Umbilical cord (tissue), 2 donors: ENCODE results near the gene MARCHF4. TPM values are rescaled to one million over a fixed set of nuclear protein-coding genes. Genes with fewer than 3 reads are reported as not detected.
"Not testable (repeated sequence)": the region's sequence is repeated elsewhere in the genome, so short reads cannot be mapped to it uniquely, and the experiment has no call there.

Source experiments
- DNase-seq: peaks from one replicate; pipeline ENCODE4 v3.0.0-alpha.2; 2015; ENCODE audit warnings: low spot score
- total RNA-seq: library from RNA; depleted of rRNA; stranded (reverse); fragments of >200 nt; gene quantifications from one replicate; pipeline ENCODE4 v1.2.3, GENCODE V29; 2014; ENCODE audit warnings: low replicate concordance; ENCODE audit not compliant: insufficient read depth

The MARCHF4 gene
- total RNA-seq, 1 donor from 2014 or later, result 1.9 TPM

DNA sequence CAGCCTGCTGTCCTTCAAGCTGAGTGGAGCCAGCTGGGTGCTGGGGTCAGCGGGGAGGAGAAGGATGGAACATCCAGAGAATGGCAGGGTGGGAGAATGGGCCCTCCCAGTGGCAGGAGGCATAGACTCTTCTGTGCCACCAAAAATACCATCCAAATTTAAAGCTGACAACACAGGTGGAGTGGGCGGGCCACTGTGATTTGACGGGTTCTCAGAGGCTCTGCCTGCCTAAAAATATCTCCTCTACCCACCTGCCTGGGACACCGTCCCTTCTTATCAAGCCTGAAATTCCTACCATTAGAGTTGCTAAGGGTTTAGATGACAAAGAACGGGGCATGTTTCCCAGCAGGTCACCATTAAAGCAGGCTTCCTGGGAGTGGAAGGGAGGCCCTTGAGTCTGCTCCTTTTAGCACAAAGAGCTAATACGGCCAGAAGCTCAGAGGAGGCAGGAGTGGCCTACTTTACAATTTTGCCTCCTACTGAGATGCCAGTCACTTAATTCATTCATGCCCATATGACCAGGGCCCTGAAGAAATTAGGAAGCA is 19.8 kb upstream of the MARCHF4 start:
- DNase-seq, result no peak

DNA sequence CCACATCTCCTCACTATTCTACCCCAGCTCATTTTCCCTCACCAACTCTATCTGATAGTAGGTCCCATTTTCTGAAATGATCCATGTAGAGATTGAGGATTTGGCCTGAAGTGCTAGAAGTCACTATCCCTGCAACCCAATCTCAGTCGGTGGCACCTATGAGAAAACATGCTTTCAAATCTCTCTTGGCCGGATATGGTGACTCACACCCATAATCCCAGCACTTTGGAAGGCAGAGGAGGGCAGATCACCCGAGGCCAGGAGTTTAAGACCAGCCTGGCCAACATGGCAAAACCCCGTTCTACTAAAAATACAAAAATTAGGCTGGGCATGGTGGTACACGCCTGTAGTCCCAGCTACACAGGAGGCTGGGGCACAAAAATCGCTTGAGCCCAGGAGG is 19.1 kb upstream of the MARCHF4 start:
- DNase-seq, result no peak

DNA sequence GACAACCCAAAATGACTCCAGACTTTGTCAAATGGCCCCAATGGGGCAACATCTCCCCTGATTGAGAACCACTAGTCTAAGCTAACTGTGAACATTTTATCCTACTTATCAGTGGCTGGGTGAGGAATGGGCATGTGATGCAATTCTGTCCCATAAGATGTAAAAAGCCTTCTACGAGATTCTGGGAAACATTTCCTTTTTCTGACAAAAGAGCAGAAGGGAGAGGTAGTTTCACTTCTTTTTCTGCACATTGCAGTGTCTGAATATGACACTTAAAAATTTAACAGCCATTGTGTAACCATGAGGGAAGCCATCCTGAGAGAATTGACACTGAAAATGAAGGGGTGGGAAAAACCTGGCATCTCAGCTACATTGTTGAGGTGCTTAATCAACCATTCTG is 17.3 kb upstream of the MARCHF4 start:
- DNase-seq, result no peak

DNA sequence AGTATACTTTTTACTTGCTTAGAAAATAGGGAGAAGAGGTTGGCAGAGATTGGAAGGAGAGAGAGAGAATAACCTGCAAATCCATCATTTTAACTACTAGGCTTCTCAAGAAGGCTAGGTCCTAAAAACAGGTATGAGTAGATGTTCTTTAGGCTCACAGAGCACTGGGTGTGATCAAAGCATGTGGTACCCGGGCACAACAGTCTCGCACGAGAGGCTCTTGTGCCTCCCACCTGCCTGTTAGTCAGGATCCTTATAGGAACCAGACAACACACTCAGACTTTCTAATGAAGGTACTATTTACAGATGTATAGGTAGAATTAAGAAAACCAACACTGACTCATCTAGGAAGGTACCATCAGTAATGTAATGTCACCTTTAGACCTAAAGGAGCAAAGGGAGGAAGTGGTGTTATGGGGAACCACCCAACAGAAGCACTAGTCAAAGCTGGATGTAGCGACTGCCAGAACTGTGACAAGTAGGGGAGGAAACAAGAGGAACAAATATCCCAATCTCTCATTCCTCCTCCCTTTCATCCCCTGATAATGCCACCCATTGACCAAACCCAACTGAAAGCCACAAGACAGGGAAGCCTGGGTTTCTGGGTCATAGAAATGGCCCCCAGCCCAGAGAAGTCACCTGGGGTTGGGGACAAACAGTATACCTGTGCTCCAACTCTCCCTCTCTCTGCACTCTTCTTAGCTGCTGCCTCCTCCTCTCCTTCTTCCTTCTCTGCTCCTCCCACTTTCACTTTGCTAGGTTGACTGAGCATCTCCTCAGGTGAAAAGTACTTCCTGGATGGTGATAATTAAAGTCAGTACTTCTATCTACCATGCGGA is 16.0 kb upstream of the MARCHF4 start:
- no peak for DNase-seq

DNA sequence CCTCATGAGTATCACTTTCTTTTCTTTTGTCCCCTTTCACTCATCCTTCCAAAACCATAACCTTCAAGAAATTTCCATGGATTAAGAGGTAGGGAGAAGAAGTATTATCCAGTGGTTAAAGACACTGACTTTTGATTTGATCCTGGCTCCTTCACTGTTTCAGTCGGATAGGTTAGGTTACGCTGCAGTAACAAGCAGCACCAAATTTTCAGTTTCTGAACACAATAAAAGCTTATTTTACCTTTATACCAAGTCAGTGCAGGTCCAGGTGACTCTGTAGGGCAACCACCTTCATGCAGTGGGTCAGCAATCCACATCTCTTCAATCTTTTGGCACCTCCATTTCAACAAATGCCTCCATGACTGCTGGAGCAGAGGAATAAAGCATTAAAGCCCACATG is 15.0 kb upstream of the MARCHF4 start:
- no peak for DNase-seq

DNA sequence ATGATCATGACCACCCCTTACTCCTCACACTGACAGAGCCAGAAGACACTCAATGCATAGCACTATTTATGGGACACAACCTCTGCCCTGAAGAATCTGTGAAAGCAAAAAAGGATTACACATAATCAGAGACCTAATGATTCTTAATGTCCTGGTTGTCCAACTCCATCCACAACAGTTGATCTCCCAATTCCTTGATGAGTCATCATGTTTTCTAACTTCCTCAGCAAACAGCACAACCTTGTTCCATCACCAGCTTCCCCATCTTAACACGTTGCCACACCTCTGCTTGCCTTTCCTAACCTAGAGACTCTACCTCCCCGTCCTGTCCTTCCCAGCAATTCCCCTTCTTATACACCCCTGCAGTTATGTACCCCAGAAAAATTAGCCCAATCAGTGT is 13.2 kb upstream of the MARCHF4 start:
- DNase-seq, result no peak

DNA sequence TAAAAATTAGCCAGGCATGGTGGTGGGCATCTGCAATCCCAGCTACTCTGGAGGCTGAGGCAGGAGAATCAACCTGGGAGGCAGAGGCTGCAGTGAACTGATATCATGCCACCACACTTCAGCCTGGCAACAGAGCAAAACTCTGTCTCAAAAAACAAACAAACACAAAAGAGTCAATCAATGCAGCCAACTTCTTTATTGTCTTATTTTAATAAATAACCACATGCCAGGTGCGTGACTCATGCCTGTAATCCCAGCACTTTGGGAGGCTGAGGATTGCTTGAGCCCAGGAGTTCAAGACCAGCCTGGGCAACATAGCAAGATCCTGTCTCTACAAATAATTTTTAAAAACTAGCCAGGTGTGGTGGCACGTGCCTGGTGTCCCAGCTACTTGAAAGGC is 12.1 kb upstream of the MARCHF4 start:
- DNase-seq, result not testable (repeated sequence)

DNA sequence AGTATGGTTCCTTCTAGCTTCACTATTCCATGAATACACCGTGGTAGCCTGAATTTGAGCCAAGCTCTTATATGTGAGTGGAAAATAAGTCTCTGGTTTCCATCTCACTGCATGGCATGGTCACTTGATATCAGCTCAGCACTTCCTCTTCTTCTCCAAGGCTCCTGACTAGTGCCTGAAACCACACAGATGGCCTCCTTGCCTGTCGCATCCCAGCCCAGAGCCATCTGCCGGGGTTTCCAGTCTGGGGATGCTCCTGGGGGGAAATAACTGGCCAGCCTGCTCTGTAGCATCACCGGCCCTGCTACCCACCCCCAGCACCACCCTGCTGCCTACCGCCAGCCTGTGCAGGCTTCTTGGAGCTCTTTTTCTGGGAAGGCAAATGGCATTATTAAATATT is 7.7 kb upstream of the MARCHF4 start:
- no peak for DNase-seq

DNA sequence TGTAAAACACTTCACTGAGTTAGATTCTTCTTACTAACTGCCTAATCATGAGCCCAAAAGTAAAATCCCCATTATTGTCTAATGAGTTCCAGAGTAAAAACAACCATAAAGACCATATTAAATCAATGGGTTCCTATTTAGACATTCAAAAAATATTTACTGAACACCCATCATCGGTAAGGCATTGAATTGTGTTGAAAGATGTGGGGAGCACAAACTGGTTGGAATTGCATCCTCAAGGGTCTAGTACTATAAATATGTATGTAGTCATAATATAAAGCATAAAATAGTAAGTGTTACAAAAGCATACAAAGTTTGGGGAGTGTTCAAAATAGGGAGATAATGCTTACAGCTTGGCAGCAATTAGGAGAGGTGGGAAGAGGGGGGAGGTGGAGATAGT is 3.0 kb upstream of the MARCHF4 start:
- no peak for DNase-seq

DNA sequence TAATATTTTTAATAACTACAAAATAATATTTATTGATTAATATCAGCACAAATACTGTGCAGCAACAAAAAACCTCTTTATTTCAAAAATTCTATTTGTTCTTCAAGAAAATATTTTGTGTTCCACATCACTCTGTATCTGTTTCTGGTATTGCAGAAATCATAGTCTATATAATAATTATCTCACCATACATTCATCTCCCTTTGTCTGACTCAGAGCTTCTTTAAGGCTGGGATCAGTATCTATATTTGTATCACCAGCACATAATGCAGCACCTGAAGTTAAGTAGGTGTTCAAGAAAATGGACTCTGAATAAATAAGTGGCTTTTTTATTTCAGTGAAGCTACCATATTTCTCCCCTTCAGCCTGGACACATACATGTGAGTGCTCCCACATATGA is 1.6 kb upstream of the MARCHF4 start:
- DNase-seq, result no peak

DNA sequence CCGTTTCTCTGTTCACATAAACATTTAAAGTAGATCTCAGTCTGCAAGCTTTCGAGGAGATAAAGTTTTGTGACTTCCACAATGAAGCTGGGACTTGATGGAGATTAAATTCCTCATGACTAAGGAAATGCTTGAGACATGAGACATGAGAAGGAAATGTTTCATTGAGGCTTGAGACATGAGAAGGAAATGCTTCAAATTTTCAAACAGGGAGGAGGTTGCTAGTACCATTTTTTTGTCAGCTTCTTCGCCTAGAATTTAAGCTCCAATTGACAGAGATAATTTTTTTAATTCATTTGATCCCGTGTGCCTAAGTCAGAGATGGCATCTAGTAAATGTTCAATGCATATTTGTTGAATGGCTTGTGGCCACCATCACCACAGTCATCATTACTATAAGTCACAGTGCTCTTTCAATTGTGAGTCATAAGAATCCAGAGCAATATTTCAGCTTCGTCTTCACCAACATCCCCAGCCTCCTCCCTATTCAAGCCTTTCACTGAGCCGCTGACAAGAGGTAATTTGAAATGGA is 543 bp upstream of the MARCHF4 start:
- peak; percentile 32 for DNase-seq

DNA sequence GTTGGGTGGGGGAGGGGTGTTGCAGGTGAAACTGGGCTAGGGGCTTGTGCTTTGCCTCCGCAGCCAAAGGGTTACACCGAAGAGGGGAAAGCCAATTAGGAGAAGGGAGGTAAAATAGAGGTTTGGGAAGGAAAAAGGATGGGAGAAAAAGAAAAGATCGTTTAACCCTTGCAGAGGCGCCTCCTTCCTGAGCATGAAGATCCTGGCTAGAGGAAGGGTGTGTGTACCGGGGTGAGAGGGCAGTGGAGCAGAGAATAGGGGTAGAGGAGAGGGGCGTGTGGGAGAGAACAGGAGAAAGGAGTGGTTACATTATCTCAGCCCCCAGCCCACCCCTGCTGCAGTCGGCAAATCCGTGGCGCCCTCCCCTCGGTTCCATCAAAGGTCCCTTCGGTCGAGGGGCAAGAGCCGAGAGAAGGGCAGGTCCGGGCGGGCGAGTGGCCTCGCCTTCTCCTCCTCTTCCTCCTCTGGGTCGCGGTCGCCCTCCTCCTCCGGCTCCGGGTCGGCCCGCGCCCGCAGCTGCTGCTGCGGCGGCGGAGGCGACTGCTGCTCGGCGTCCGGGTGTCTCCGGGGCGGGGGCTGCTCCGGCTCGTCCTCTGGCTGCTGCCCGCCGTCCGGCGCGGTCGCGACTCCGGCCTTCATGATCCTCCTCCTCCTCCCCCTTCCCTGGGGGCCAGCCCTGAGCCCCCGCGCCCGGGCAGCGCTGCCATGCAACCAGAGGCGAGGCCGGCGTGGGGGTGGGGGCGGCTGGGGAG is 1.1 kb downstream of the MARCHF4 start:
- DNase-seq, result no peak

DNA sequence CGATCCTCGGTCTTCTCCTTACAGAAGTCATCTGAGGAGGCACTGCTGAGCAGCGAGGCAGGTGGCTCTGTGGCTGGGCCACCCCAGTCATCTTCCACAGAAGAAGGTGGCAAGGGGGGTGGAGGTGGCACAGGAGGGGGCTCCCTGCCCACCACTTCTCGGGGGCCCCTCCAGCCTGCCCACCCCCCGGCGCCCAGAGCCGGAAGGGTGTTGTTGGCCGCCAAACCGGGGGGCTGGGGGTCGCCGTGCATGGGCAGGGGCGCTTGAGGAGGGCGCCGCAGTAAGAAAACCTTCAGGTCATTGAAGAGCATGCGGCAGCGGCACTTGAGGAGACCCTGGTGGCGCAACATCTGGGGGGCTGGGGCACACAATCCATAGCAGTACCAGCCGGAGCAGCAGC is 2.5 kb downstream of the MARCHF4 start:
- no peak for DNase-seq

DNA sequence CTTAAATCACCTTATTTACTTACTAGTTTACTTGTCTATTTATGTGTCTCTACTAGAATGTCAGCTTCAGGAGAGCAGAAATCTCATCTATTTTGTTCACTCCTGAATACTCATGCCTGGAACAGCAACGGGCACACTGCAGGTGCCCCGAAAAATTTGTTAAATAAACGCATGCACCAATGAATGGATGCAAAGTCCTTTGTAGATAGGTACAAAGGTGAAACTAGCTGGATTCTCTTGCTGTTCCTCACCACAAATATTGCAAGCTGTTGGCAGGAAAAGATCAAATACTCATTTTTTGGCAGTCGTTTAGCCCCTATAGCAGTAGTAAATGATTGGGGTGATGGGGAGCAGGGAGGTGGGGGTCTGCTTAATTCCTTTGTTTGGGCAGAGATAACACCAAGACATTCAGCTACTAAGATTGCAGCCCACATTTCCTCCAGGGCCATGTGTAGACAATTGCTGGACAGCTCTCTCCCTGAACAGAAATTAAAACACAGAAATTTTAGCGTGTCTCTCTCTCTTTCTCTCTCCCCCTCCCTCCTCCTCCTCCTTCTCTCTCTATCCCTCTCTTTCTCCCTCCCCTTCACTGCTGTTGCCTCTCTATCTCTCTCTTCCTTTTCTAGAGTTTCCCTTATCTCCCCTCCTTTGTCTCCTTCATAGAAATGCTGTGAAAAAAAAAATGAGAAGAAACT is 5.4 kb downstream of the MARCHF4 start:
- no peak for DNase-seq

DNA sequence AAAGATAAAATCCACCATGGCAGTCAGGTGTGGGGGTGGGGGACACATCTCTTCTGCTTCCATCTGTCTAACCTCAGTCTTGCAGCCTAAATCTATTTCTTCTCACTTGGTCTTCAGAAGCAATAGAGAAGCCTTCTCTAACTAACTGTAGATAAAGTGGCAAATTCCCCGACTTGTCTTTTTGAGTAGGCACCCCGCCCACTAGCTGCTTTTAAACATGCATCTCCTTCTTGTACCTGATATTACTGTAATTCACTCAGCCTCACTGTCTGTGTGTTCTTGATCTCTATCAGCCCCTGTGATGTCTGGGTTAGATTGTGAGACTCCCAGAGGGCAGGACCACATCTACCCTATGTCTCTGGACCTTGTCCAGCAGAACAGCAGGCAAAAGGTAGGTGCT is 6.8 kb downstream of the MARCHF4 start:
- no peak for DNase-seq

DNA sequence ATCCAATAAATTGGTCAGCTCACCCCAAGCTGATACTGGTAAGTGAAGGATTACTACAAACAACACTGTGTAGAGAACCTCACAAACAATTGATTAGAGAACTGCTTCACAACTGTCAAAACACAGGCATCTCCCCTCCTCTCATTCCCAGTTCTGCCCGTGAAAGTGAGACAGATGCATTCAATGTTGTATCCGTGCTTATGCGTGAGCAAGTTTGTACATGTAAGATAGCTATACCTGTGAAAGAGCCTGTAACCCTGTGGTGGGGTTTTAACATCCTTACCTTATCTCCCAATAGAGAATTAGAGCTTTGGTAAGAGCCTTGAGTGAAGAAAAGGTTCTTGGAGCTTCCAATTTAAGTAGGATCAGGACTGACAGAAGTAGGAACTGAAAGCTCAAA is 9.1 kb downstream of the MARCHF4 start:
- no peak for DNase-seq

DNA sequence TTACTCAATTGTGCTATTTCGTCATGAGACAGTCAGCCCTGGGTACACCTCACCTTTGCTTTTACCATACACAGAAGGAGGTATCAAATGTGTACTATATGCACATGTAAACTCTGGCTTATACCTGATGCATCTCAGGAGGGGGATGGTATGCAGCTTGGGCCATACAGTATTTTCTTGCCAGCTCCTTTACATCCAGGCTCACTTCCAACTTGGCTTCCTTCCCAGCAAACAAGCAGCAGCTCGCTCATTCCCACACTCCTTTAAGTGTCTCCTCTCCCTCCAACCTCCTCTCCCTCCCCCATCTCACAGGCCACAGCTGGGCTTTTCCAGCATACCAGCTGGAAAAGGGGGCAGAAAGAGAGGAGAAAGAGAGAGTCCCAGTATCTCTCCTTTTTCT is 9.6 kb downstream of the MARCHF4 start:
- peak; percentile 90 for DNase-seq

DNA sequence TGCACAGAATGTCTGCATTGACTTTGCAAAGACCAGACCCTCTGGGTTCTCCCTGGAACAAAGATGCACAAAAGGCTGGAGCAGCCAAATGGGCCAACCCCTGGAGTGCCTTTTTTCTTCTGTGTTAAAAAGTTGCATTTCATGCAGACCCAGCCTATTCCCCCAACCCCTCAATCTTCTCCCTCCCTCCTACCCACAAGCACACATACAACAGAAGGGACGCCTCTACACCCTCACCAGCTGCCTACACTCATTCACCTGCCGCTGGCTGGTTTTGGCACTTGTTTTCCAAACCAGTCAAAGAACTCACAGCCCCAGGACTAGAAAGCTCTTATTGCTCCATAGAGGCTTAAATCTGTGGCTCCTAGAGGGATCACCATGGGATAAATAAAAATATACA is 16.6 kb downstream of the MARCHF4 start:
- DNase-seq, result no peak

DNA sequence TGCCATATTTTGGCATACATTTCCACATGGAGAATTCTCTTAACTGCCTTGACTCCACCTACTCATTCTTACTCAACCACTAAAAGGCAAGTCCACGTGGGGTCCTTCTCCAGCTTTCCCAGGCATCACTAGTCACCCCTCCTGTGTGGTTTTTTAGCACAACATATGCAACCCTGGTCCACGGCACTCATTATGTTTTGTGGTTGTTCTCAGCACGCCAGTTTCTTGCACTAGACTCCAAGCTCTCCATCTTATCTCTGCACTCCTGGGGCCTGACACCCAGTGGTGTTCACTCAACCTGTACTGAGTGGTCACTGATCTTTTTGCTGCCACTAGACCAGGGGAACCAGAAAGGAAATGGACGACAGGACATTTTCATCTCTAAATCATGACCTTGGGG is 18.0 kb downstream of the MARCHF4 start:
- no peak for DNase-seq

DNA sequence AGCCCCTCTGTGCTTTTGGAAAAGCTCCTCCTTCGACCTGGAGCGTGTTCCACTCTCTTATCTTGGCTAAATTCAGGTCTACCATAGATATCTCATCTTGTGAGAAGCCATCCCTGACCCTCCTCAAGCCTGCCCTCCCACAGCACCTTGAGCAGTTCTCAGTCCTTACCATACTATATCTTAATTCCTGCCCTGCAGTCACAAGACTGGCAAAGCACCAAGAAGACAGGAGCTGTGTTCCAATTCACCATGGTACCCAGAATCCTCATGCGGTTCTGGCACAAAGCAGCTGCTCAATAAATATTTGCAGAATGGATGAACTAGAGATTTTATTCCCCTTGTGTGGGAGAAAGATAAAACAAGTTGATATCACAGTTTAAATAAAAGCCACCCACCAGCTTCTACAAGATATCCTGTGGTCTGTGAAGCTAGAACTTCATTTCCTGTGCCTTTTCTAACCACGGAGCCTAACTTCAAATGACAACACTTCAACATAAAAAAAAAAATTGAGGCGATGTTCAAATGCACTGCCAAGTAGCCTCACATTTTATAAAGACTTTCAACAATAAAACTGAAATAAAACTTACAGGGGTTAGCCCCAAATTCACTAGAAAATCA is 19.5 kb downstream of the MARCHF4 start:
- DNase-seq, result no peak

DNA sequence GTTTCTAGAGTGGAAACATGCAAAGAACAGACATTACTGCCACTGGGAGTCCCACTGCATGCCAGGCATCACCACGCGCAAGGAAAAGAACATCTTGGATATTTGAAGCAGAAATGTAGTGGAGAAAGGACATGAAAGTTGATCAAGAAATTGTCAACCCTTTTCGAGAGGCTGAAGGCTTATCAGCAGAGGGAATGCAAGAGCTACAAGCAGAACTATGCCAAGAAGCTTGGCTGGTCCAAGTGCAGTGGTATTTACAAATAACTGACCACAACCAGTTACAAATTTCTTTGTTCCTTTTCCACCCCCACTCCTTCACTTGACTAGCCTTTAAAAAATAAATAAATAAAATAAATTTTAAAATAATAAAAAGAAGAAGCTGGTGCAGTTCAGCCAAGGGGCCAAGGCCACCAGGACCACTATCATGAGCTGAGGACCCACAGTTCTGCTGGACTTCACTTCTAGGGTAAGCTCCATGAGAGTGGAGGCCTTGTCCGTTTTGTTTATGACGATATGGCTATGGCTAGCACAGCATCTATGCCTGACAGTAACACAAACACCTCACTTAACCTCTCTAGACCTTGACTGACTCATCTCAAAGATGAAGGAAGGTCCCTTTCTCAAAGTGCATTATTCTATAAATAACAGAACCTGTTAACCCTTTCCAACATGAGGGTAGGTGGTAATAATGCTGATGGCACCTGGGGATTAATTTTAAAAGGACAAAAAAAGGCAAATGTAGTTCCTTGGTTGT is 20.9 kb downstream of the MARCHF4 start:
- no peak for DNase-seq
